ENCODE data around the gene RTP1.

DNA sequence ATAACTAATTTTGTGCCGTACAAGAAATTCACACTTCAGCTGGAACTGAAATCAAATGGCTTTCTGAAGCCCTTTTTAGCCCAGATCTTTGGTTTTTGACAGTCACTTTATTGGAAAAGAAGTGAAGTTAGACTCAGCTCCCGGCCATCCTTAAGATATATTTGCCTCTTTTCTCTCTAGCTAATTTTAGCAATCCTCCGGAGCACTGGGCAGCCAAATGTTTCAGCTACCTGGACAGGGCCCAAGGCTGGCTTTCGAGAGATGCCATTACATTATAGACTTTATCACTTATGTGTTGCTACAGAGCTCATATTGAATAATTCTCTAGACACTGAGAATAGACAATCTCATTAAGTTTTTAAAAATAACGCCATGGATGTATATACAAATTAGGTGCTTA lies 29.5 kb upstream of the RTP1 start:
- no peak for TF ChIP-seq GABPA (IDR thresholded peaks at IDR 0.05; ENCODE audit: low read depth)
- no peak for TF ChIP-seq CTCF (IDR thresholded peaks at IDR 0.05)
- TF ChIP-seq, protein P1, sequence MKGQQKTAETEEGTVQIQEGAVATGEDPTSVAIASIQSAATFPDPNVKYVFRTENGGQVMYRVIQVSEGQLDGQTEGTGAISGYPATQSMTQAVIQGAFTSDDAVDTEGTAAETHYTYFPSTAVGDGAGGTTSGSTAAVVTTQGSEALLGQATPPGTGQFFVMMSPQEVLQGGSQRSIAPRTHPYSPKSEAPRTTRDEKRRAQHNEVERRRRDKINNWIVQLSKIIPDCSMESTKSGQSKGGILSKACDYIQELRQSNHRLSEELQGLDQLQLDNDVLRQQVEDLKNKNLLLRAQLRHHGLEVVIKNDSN (IDR thresholded peaks at IDR 0.05; ENCODE audit: borderline replicate concordance, low read depth): no peak
- TF ChIP-seq, protein P2, sequence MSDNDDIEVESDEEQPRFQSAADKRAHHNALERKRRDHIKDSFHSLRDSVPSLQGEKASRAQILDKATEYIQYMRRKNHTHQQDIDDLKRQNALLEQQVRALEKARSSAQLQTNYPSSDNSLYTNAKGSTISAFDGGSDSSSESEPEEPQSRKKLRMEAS (IDR thresholded peaks at IDR 0.05; ENCODE audit: low read depth): no peak
- TF ChIP-seq POLR2AphosphoS5 (IDR thresholded peaks at IDR 0.05; ENCODE audit: low read depth, low read length): no peak
- TF ChIP-seq JUND (IDR thresholded peaks at IDR 0.05): no peak
